ENCODE data around the gene CRB2.

The CRB2 gene

GRCh38 chr9:123319541-123320339 lies 36.3 kb upstream of the CRB2 start:
- Histone ChIP-seq H3K4me3 (ENCODE audit: low read length) (no peak overlapping the region), H3K9ac (ENCODE audit: low read depth, low read length) (no peak overlapping the region), H3K36me3 (ENCODE audit: insufficient read depth, low read depth, low read length) (no peaks in the 10 kb centered on the region), H3K4me1 (ENCODE audit: insufficient read depth, low read length) (peaks cover 6% of the 10 kb centered on the region; the same call in 1 of the 2 replicates), H3K27ac (ENCODE audit: low read length) (no peak overlapping the region), H3K27me3 (ENCODE audit: insufficient read depth, low read length) (no peaks in the 10 kb centered on the region; the same call in 1 of the 2 replicates), H3K9me3 (ENCODE audit: insufficient read depth, low read depth, low read length) (no peaks in the 10 kb centered on the region)

- H3K4me3 ChIP-seq (ENCODE audit: low read length) = no peak overlapping the region
Measured at GRCh38 chr9:123320814-123321213, 35.2 kb upstream of the CRB2 start.

DNA sequence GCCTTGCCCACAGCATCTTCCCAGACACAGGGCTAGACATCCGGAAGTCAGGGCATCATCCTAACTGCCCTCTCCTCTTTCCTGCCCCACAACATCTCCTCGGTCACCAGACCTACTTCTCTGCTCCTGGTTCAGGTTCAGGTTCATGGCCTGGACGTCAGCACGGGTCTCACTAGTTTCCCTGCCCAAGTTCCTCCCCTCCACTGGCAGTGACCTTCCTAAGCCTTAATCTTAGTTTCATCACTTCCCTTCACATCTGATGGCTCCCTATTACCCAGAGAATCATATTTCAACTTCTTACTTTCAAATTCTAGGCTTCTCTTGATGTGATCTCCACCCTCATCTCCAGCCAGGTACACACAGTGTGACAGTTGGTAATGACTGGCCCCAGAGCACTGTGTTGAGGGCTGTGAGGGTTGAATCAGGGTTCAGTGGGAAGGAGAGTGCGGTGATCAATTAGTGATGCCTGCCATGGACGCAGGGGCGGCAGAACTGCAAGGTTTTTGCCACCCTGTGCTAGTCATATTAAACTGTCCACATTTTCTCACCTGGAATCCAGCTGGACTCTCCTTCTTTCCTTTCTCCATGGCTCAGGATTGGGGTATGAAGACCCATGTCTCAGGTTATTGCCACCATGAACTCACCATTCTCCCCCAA lies 34.3 kb upstream of the CRB2 start:
- Histone ChIP-seq H3K36me3 (ENCODE audit: insufficient read depth, low read depth, low read length) (no peaks in the 10 kb centered on the region), H3K4me3 (ENCODE audit: low read length) (no peak overlapping the region), H3K9ac (ENCODE audit: low read depth, low read length) (no peak overlapping the region), H3K27ac (ENCODE audit: low read length) (no peak overlapping the region), H3K9me3 (ENCODE audit: insufficient read depth, low read depth, low read length) (no peaks in the 10 kb centered on the region), H3K27me3 (ENCODE audit: insufficient read depth, low read length) (no peaks in the 10 kb centered on the region; the same call in 1 of the 2 replicates), H3K4me1 (ENCODE audit: insufficient read depth, low read length) (0 out of 2 replicates have a peak, but pooled peaks cover 10% of the 10 kb centered on the region)

More at GRCh38 chr9:123320814-123321213, 35.2 kb upstream of the CRB2 start:
- H3K9ac ChIP-seq (ENCODE audit: low read depth, low read length) = no peak overlapping the region
- H3K9me3 ChIP-seq (ENCODE audit: insufficient read depth, low read depth, low read length) = no peaks in the 10 kb centered on the region
- peaks cover 6% of the 10 kb centered on the region; the same call in 1 of the 2 replicates for H3K4me1 ChIP-seq (ENCODE audit: insufficient read depth, low read length)
- no peaks in the 10 kb centered on the region for H3K36me3 ChIP-seq (ENCODE audit: insufficient read depth, low read depth, low read length)
- no peaks in the 10 kb centered on the region; the same call in 1 of the 2 replicates for H3K27me3 ChIP-seq (ENCODE audit: insufficient read depth, low read length)
- H3K27ac ChIP-seq (ENCODE audit: low read length) = no peak overlapping the region

GRCh38 chr9:123322273-123323195 lies 33.5 kb upstream of the CRB2 start:
- H3K27ac ChIP-seq (ENCODE audit: low read length) = no peak overlapping the region
- H3K4me3 ChIP-seq (ENCODE audit: low read length) = no peak overlapping the region
- H3K9me3 ChIP-seq (ENCODE audit: insufficient read depth, low read depth, low read length) = no peaks in the 10 kb centered on the region
- no peaks in the 10 kb centered on the region; the same call in 1 of the 2 replicates for H3K27me3 ChIP-seq (ENCODE audit: insufficient read depth, low read length)
- 0 out of 2 replicates have a peak, but pooled peaks cover 12% of the 10 kb centered on the region for H3K4me1 ChIP-seq (ENCODE audit: insufficient read depth, low read length)
- H3K36me3 ChIP-seq (ENCODE audit: insufficient read depth, low read depth, low read length) = no peaks in the 10 kb centered on the region
- H3K9ac ChIP-seq (ENCODE audit: low read depth, low read length) = no peak overlapping the region

- 0 out of 2 replicates have a peak, but pooled peaks cover 12% of the 10 kb centered on the region for H3K4me1 ChIP-seq (ENCODE audit: insufficient read depth, low read length)
- H3K27me3 ChIP-seq (ENCODE audit: insufficient read depth, low read length) = no peaks in the 10 kb centered on the region; the same call in 1 of the 2 replicates
- no peak overlapping the region for H3K4me3 ChIP-seq (ENCODE audit: low read length)
- no peaks in the 10 kb centered on the region for H3K9me3 ChIP-seq (ENCODE audit: insufficient read depth, low read depth, low read length)
- no peaks in the 10 kb centered on the region for H3K36me3 ChIP-seq (ENCODE audit: insufficient read depth, low read depth, low read length)
- H3K9ac ChIP-seq (ENCODE audit: low read depth, low read length) = no peak overlapping the region
- no peak overlapping the region for H3K27ac ChIP-seq (ENCODE audit: low read length)
Measured at GRCh38 chr9:123323196-123324013, 32.6 kb upstream of the CRB2 start.

GRCh38 chr9:123324767-123325183 lies 31.2 kb upstream of the CRB2 start:
- no peaks in the 10 kb centered on the region for H3K9me3 ChIP-seq (ENCODE audit: insufficient read depth, low read depth, low read length)
- H3K36me3 ChIP-seq (ENCODE audit: insufficient read depth, low read depth, low read length) = no peaks in the 10 kb centered on the region
- H3K27ac ChIP-seq (ENCODE audit: low read length) = no peak overlapping the region
- H3K27me3 ChIP-seq (ENCODE audit: insufficient read depth, low read length) = no peaks in the 10 kb centered on the region
- H3K4me3 ChIP-seq (ENCODE audit: low read length) = no peak overlapping the region
- H3K9ac ChIP-seq (ENCODE audit: low read depth, low read length) = no peak overlapping the region
- H3K4me1 ChIP-seq (ENCODE audit: insufficient read depth, low read length) = 0 out of 2 replicates have a peak, but pooled peaks cover 12% of the 10 kb centered on the region

DNA sequence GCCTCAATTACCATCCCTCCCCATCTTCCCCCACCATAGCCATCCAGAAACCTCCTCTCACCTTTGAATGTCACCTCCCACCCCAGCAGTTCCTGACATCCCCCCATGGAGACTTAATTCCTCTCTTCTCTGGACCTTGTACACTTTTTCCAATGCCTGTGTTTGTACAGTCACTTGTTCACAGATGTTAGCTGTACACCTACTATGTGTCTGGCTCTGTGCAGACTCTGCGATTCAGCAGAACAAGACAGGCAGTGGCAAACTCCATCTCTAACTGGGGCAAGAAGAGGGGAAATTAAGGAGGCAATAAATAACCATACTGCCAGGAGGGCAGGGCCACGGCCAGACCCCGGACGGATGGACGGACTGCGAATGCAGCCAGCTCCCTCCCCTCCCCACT lies 29.8 kb upstream of the CRB2 start:
- H3K9ac ChIP-seq (ENCODE audit: low read depth, low read length) = no peak overlapping the region
- H3K4me1 ChIP-seq (ENCODE audit: insufficient read depth, low read length) = 0 out of 2 replicates have a peak, but pooled peaks cover 12% of the 10 kb centered on the region
- no peak overlapping the region for H3K4me3 ChIP-seq (ENCODE audit: low read length)
- no peaks in the 10 kb centered on the region for H3K27me3 ChIP-seq (ENCODE audit: insufficient read depth, low read length)
- no peaks in the 10 kb centered on the region for H3K36me3 ChIP-seq (ENCODE audit: insufficient read depth, low read depth, low read length)
- H3K9me3 ChIP-seq (ENCODE audit: insufficient read depth, low read depth, low read length) = no peaks in the 10 kb centered on the region
- no peak overlapping the region for H3K27ac ChIP-seq (ENCODE audit: low read length)

- no peak overlapping the region for H3K4me3 ChIP-seq (ENCODE audit: low read length)
- no peak overlapping the region for H3K27ac ChIP-seq (ENCODE audit: low read length)
- 0 out of 2 replicates have a peak, but pooled peaks cover 12% of the 10 kb centered on the region for H3K4me1 ChIP-seq (ENCODE audit: insufficient read depth, low read length)
- H3K9me3 ChIP-seq (ENCODE audit: insufficient read depth, low read depth, low read length) = no peaks in the 10 kb centered on the region
- H3K9ac ChIP-seq (ENCODE audit: low read depth, low read length) = no peak overlapping the region
- H3K36me3 ChIP-seq (ENCODE audit: insufficient read depth, low read depth, low read length) = no peaks in the 10 kb centered on the region
- no peaks in the 10 kb centered on the region for H3K27me3 ChIP-seq (ENCODE audit: insufficient read depth, low read length)
Measured at GRCh38 chr9:123326662-123327093, 29.3 kb upstream of the CRB2 start.

DNA sequence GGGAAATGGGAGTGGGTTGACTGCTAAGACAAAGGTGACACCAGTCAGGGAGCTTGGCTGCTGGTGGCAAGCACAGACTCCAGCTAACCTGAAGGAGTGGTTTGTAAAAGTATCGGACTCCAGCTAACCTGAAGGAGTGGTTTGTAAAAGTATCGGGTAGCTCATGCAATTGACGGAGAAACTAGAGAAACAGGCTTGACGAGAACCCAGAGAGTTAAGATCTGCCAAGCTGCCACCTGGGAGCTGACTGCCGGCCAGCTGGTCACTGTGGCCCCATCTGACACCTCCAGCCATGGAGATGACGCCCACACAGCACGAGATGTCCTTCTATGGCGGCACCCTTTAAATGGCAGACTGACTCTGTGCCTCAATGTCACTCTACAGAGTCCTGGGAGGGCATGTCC lies 28.3 kb upstream of the CRB2 start:
- Histone ChIP-seq H3K36me3 (ENCODE audit: insufficient read depth, low read depth, low read length) (no peaks in the 10 kb centered on the region), H3K9ac (ENCODE audit: low read depth, low read length) (no peak overlapping the region), H3K4me3 (ENCODE audit: low read length) (no peak overlapping the region), H3K9me3 (ENCODE audit: insufficient read depth, low read depth, low read length) (no peaks in the 10 kb centered on the region), H3K27ac (ENCODE audit: low read length) (no peak overlapping the region), H3K4me1 (ENCODE audit: insufficient read depth, low read length) (0 out of 2 replicates have a peak, but pooled peaks cover 10% of the 10 kb centered on the region), H3K27me3 (ENCODE audit: insufficient read depth, low read length) (no peaks in the 10 kb centered on the region)

- Histone ChIP-seq H3K4me3 (ENCODE audit: low read length) (no peak overlapping the region), H3K4me1 (ENCODE audit: insufficient read depth, low read length) (0 out of 2 replicates have a peak, but pooled peaks cover 5% of the 10 kb centered on the region), H3K27ac (ENCODE audit: low read length) (no peak overlapping the region), H3K9me3 (ENCODE audit: insufficient read depth, low read depth, low read length) (no peaks in the 10 kb centered on the region), H3K9ac (ENCODE audit: low read depth, low read length) (no peak overlapping the region), H3K27me3 (ENCODE audit: insufficient read depth, low read length) (no peaks in the 10 kb centered on the region), H3K36me3 (ENCODE audit: insufficient read depth, low read depth, low read length) (no peaks in the 10 kb centered on the region)
Measured at GRCh38 chr9:123329329-123329955, 26.6 kb upstream of the CRB2 start.

All from iPS-20b (cell line).